GM19239 (cell line): Measurements from ENCODE around the gene DIPK1A.
A peak's percentile ranks its signal among the peaks of the same experiment; 100 is the strongest.

Experiments
- DNase-seq: peaks from one replicate; pipeline ENCODE4 v3.0.0; 2011; ENCODE audit warnings: low spot score; ENCODE audit not compliant: insufficient read length
- FAIRE-seq: peaks from 2 replicates; lab custom pipeline; 2011; peaks lifted over from hg19 to GRCh38; lab: Jason Lieb, UNC

Gene DIPK1A

GRCh38 chr1:92883297-92883696 lies 78.0 kb downstream of the DIPK1A start:
- FAIRE-seq = no peak
- no peak for DNase-seq

- FAIRE-seq = peak; percentile 92
These were observed 78.4 kb downstream of the DIPK1A start for GRCh38 chr1:92882819-92883218.

GRCh38 chr1:92881391-92881790 lies 79.9 kb downstream of the DIPK1A start:
- DNase-seq = no peak
- no peak for FAIRE-seq

More at GRCh38 chr1:92882819-92883218, 78.4 kb downstream of the DIPK1A start:
- no peak for DNase-seq

- FAIRE-seq (peak; percentile 62), DNase-seq (no peak)
These were observed 81.8 kb downstream of the DIPK1A start for GRCh38 chr1:92879316-92879968.

- DNase-seq (no peak), FAIRE-seq (peak; percentile 70)
These were observed 83.5 kb downstream of the DIPK1A start for GRCh38 chr1:92877792-92878191.

GRCh38 chr1:92877081-92877711 lies 84.1 kb downstream of the DIPK1A start:
- FAIRE-seq = peak; percentile 64
- DNase-seq = no peak

- FAIRE-seq = no peak
These were observed 84.9 kb downstream of the DIPK1A start for GRCh38 chr1:92876351-92876750.

GRCh38 chr1:92874987-92875386 lies 86.3 kb downstream of the DIPK1A start:
- FAIRE-seq (no peak), DNase-seq (no peak)

More at GRCh38 chr1:92876351-92876750, 84.9 kb downstream of the DIPK1A start:
- no peak for DNase-seq

GRCh38 chr1:92872719-92873118 lies 88.5 kb downstream of the DIPK1A start:
- FAIRE-seq (no peak), DNase-seq (no peak)

GRCh38 chr1:92870591-92870990 lies 90.7 kb downstream of the DIPK1A start:
- DNase-seq (no peak), FAIRE-seq (no peak)

- no peak for FAIRE-seq
These were observed 97.1 kb downstream of the DIPK1A start for GRCh38 chr1:92864131-92864530.

GRCh38 chr1:92862605-92863004 lies 98.7 kb downstream of the DIPK1A start:
- DNase-seq (no peak), FAIRE-seq (no peak)

More at GRCh38 chr1:92864131-92864530, 97.1 kb downstream of the DIPK1A start:
- DNase-seq = no peak

GRCh38 chr1:92859400-92860039 lies 101.7 kb downstream of the DIPK1A start:
- FAIRE-seq (no peak), DNase-seq (no peak)

- peak; percentile 36 for DNase-seq
- peak; percentile 98 for FAIRE-seq
These were observed 102.5 kb downstream of the DIPK1A start for GRCh38 chr1:92858564-92859399.

GRCh38 chr1:92857817-92858216 lies 103.4 kb downstream of the DIPK1A start:
- no peak for DNase-seq
- FAIRE-seq = no peak

- FAIRE-seq = no peak
- DNase-seq = no peak
These were observed 106.0 kb downstream of the DIPK1A start for GRCh38 chr1:92855236-92855635.

- FAIRE-seq = peak; percentile 8
- no peak for DNase-seq
These were observed 107.0 kb downstream of the DIPK1A start for GRCh38 chr1:92854101-92854785.

GRCh38 chr1:92853299-92853698 lies 108.0 kb downstream of the DIPK1A start:
- no peak for FAIRE-seq
- DNase-seq = no peak

- no peak for DNase-seq
- FAIRE-seq = no peak
These were observed 109.5 kb downstream of the DIPK1A start for GRCh38 chr1:92851729-92852128.

- DNase-seq = no peak
- FAIRE-seq = no peak
These were observed 111.2 kb downstream of the DIPK1A start for GRCh38 chr1:92850019-92850418.
